Activated CD4-positive, alpha-beta memory T cell treated with anti-CD3 and anti-CD28 coated beads, Interleukin-2, amount 10 ng/mL, durations not matched to agents 7 days and 5 days (primary cell): Measurements from ENCODE around the gene DDAH2. TPM values are rescaled to one million over a fixed set of nuclear protein-coding genes. Genes with fewer than 3 reads are reported as not detected.
"Not testable (repeated sequence)": the region's sequence is repeated elsewhere in the genome, so short reads cannot be mapped to it uniquely, and the experiment has no call there.

Experiments used
- CTCF ChIA-PET: fragments of 350-600 bp; sonication (Branson Sonifier 250); formaldehyde crosslinking; loops from one replicate; lab custom pipeline; 2021; ENCODE audit warnings: antibody characterized with exemption, inconsistent platforms; lab: Charles Lee
- POLR2A ChIA-PET: fragments of 350-600 bp; sonication (Branson Sonifier 250); formaldehyde crosslinking; loops from one replicate; lab custom pipeline; 2021; ENCODE audit warnings: antibody characterized with exemption; lab: Charles Lee
- DNase-seq: peaks from one replicate; pipeline ENCODE4 v3.0.0-alpha.2; 2020
- H3K27ac Mint-ChIP-seq: one replicate; pipeline ENCODE4 v1.8.0; 2021; ENCODE audit warnings: mild to moderate bottlenecking, mixed read lengths
- H3K27me3 Mint-ChIP-seq: one replicate; pipeline ENCODE4 v1.8.0; 2021; ENCODE audit warnings: mixed read lengths
- H3K36me3 Mint-ChIP-seq: one replicate; pipeline ENCODE4 v1.8.0; 2021; ENCODE audit warnings: low read depth, mixed read lengths
- H3K4me1 Mint-ChIP-seq: one replicate; pipeline ENCODE4 v1.8.0; 2021; ENCODE audit warnings: mixed read lengths
- H3K4me3 Mint-ChIP-seq: one replicate; pipeline ENCODE4 v1.8.0; 2021; ENCODE audit warnings: mild to moderate bottlenecking, mixed read lengths
- H3K9me3 Mint-ChIP-seq: one replicate; pipeline ENCODE4 v1.8.0; 2021; ENCODE audit warnings: mixed read lengths
- total RNA-seq, 2 experiments: library from RNA; stranded (reverse); gene quantifications; one replicate each; pipeline ENCODE4 v1.2.3, GENCODE V29; 2021

DDAH2 gene
- total RNA-seq, 2 experiments from 2014 or later, result 22.1 to 23.9 TPM

GRCh38 chr6:31717499-31718222, 11.4 kb downstream of the DDAH2 start:
- ChIA-PET POLR2A (no interaction called here), CTCF (no interaction called here)
- Mint-ChIP-seq H3K4me3 (no peak overlapping the region), H3K36me3 (no peaks in the 10 kb centered on the region), H3K4me1 (peaks cover under 1% of the 10 kb centered on the region), H3K27ac (no peak overlapping the region), H3K27me3 (peaks cover 15% of the 10 kb centered on the region), H3K9me3 (no peaks in the 10 kb centered on the region)
- DNase-seq, result no peak

- ChIA-PET CTCF (interaction anchor here (1.0 kb wide), 2 partner anchors 8 to 13 kb away, joined by 3 read pairs; partner anchors contain the start of gene MPIG6B), POLR2A (interaction anchor here (1.2 to 1.7 kb wide), 5 partner anchors 13 to 25 kb away, joined by 3 to 7 read pairs (median 3); no protein-coding TSS in a partner anchor)
- no peak for DNase-seq
- no peaks in the 10 kb centered on the region for H3K36me3 Mint-ChIP-seq
- H3K4me1 Mint-ChIP-seq, result peaks cover 24% of the 10 kb centered on the region
- peaks cover 13% of the 10 kb centered on the region for H3K27me3 Mint-ChIP-seq
- H3K27ac Mint-ChIP-seq, result no peak within 1 kb of the TSS
- no peaks in the 10 kb centered on the region for H3K9me3 Mint-ChIP-seq
- H3K4me3 Mint-ChIP-seq, result no peak within 1 kb of the TSS
Observed at GRCh38 chr6:31715022-31715958, 13.8 kb downstream of the DDAH2 start, which contains the start of gene LY6G6D. TSS of gene LY6G6D (plus strand) at chr6:31715348. CDS start at chr6:31715356, 8 bp downstream.

- POLR2A ChIA-PET, result interaction anchor here (0.7 to 2.2 kb wide), 6 partner anchors 11 to 27 kb away, joined by 3 to 7 read pairs (median 3); partner anchors contain the start of gene DDAH2
- no peak overlapping the region for H3K27ac Mint-ChIP-seq
- H3K27me3 Mint-ChIP-seq, result peaks cover 13% of the 10 kb centered on the region
- peaks cover 26% of the 10 kb centered on the region for H3K4me1 Mint-ChIP-seq
- CTCF ChIA-PET, result interaction anchor here (0.7 to 1.1 kb wide), 3 partner anchors 9 to 116 kb away, joined by 3 read pairs; partner anchors contain the start of gene MPIG6B
- H3K36me3 Mint-ChIP-seq, result no peaks in the 10 kb centered on the region
- H3K9me3 Mint-ChIP-seq, result no peaks in the 10 kb centered on the region
- no peak for DNase-seq
- no peak overlapping the region for H3K4me3 Mint-ChIP-seq
Observed at GRCh38 chr6:31713991-31714684, 15.0 kb downstream of the DDAH2 start.

- Mint-ChIP-seq H3K9me3 (no peaks in the 10 kb centered on the region), H3K4me3 (no peak overlapping the region), H3K36me3 (no peaks in the 10 kb centered on the region), H3K27me3 (peaks cover 13% of the 10 kb centered on the region), H3K4me1 (peaks cover 26% of the 10 kb centered on the region), H3K27ac (no peak overlapping the region)
- CTCF ChIA-PET, result interaction anchor here (1.1 kb wide), 1 partner anchor 25 kb away, joined by 3 read pairs; no protein-coding TSS in a partner anchor
- DNase-seq, result no peak
- POLR2A ChIA-PET, result interaction anchor here (1.2 to 2.7 kb wide), 3 partner anchors 12 to 27 kb away, joined by 3 to 7 read pairs (median 6); partner anchors contain the start of genes DDAH2 and MSH5
Observed at GRCh38 chr6:31713465-31713864, 15.6 kb downstream of the DDAH2 start.

- Mint-ChIP-seq H3K27ac (no peak overlapping the region), H3K36me3 (no peaks in the 10 kb centered on the region), H3K4me3 (no peak overlapping the region), H3K4me1 (peaks cover 26% of the 10 kb centered on the region), H3K27me3 (peaks cover 13% of the 10 kb centered on the region), H3K9me3 (no peaks in the 10 kb centered on the region)
- CTCF ChIA-PET, result interaction anchor here (0.6 to 1.6 kb wide), 5 partner anchors 9 to 240 kb away, joined by 3 to 4 read pairs (median 3); partner anchors contain the start of gene ABHD16A
- POLR2A ChIA-PET, result interaction anchor here (1.8 to 2.7 kb wide), 4 partner anchors 9 to 28 kb away, joined by 6 to 9 read pairs (median 7); partner anchors contain the start of genes ABHD16A, DDAH2 and MSH5
- peak; percentile 30 for DNase-seq
Observed at GRCh38 chr6:31712296-31712695, 16.8 kb downstream of the DDAH2 start.

DNA sequence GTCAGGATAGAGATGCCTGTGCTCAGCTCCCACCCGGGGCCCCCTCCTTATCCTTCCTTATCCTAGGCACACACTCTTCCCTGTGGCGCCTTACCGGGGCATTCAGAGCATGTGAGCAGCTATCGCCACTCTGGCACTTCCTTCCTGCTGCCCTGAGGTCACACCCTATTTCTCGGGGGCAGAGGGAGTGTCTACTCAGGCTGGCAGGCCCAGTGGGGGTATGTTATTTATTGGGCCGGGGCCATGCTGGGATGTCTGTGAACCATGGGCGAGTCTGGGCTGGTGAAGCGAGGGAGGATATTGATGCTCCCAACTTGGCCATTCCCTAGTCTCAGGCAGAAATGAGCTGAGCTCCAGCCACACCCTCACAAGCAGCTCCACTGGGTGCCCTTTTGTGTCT, 17.9 kb downstream of the DDAH2 start:
- ChIA-PET POLR2A (interaction anchor here (0.6 to 2.7 kb wide), 12 partner anchors 8 to 127 kb away, joined by 3 to 9 read pairs (median 3); partner anchors contain the start of genes ABHD16A, CLIC1 and MSH5), CTCF (interaction anchor here (0.6 to 1.6 kb wide), 7 partner anchors 22 to 241 kb away, joined by 3 to 5 read pairs (median 3); partner anchors contain the start of gene VARS1)
- Mint-ChIP-seq H3K4me3 (peak overlapping the region; percentile 30), H3K9me3 (no peaks in the 10 kb centered on the region), H3K27ac (peak overlapping the region; percentile 47), H3K4me1 (peaks cover 26% of the 10 kb centered on the region), H3K27me3 (peaks cover 13% of the 10 kb centered on the region), H3K36me3 (no peaks in the 10 kb centered on the region)
- DNase-seq, result no peak

- CTCF ChIA-PET, result interaction anchor here (1.0 to 1.6 kb wide), 3 partner anchors 21 to 241 kb away, joined by 4 to 5 read pairs (median 4); no protein-coding TSS in a partner anchor
- POLR2A ChIA-PET, result interaction anchor here (0.6 to 2.7 kb wide), 12 partner anchors 8 to 128 kb away, joined by 3 to 9 read pairs (median 3); partner anchors contain the start of genes ABHD16A, CLIC1 and MSH5
- DNase-seq, result no peak
- Mint-ChIP-seq H3K4me1 (peaks cover 26% of the 10 kb centered on the region), H3K27me3 (peaks cover 13% of the 10 kb centered on the region), H3K4me3 (peak overlapping the region; percentile 30), H3K9me3 (no peaks in the 10 kb centered on the region), H3K36me3 (no peaks in the 10 kb centered on the region), H3K27ac (no peak overlapping the region)
Observed at GRCh38 chr6:31710523-31711219, 18.4 kb downstream of the DDAH2 start.

- CTCF ChIA-PET, result interaction anchor here (0.7 kb wide), 1 partner anchor 1159 kb away, joined by 3 read pairs; no protein-coding TSS in a partner anchor
- H3K4me3 Mint-ChIP-seq, H3K36me3 Mint-ChIP-seq, POLR2A ChIA-PET, DNase-seq, H3K27me3 Mint-ChIP-seq, H3K9me3 Mint-ChIP-seq, H3K27ac Mint-ChIP-seq: not testable (repeated sequence)
- peaks cover 26% of the 10 kb centered on the region for H3K4me1 Mint-ChIP-seq
Observed at GRCh38 chr6:31709157-31709556, 19.9 kb downstream of the DDAH2 start.

DNA sequence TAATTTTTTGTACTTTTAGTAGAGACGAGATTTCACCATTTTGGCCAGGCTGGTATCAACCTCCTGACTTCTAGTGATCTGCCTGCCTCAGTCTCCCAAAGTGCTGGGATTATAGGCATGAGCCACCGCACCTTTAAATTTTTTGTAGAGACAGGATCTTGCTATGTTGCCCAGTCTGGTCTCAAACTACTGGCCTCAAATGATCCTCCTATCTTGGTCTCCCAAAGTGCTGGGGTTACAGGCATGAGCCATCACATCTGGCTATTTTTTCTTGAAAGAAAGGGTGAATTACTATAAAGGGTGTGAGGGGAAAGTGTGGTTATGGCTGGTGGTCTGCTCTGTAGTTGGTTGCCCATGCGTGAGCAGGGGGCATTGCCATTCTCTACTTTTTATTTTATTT, 20.9 kb downstream of the DDAH2 start:
- H3K27ac Mint-ChIP-seq, result no peak overlapping the region
- no peaks in the 10 kb centered on the region for H3K9me3 Mint-ChIP-seq
- no peak for DNase-seq
- H3K4me3 Mint-ChIP-seq, result no peak overlapping the region
- CTCF ChIA-PET, result no interaction called here
- H3K4me1 Mint-ChIP-seq, result peaks cover 32% of the 10 kb centered on the region
- no peaks in the 10 kb centered on the region for H3K36me3 Mint-ChIP-seq
- POLR2A ChIA-PET, result no interaction called here
- peaks cover 6% of the 10 kb centered on the region for H3K27me3 Mint-ChIP-seq

DNA sequence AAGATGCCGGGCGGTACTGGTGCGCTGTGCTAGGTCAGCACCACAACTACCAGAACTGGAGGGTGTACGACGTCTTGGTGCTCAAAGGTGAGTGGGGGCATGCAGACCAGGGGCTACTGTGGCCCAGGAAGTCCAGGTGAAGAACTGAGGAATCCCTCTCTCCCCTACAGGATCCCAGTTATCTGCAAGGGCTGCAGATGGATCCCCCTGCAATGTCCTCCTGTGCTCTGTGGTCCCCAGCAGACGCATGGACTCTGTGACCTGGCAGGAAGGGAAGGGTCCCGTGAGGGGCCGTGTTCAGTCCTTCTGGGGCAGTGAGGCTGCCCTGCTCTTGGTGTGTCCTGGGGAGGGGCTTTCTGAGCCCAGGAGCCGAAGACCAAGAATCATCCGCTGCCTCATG, 21.4 kb downstream of the DDAH2 start:
- ChIA-PET POLR2A (no interaction called here), CTCF (no interaction called here)
- no peak overlapping the region for H3K27ac Mint-ChIP-seq
- no peak overlapping the region for H3K4me3 Mint-ChIP-seq
- DNase-seq, result no peak
- H3K27me3 Mint-ChIP-seq, result peaks cover 2% of the 10 kb centered on the region
- H3K9me3 Mint-ChIP-seq, result no peaks in the 10 kb centered on the region
- H3K4me1 Mint-ChIP-seq, result peaks cover 33% of the 10 kb centered on the region
- no peaks in the 10 kb centered on the region for H3K36me3 Mint-ChIP-seq

- Mint-ChIP-seq H3K9me3 (no peaks in the 10 kb centered on the region), H3K27ac (no peak within 1 kb of the TSS), H3K4me3 (no peak within 1 kb of the TSS), H3K36me3 (no peaks in the 10 kb centered on the region), H3K4me1 (peaks cover 29% of the 10 kb centered on the region), H3K27me3 (no peaks in the 10 kb centered on the region)
- no peak for DNase-seq
- ChIA-PET CTCF (interaction anchor here (1.4 kb wide), 1 partner anchor 32 kb away, joined by 3 read pairs; no protein-coding TSS in a partner anchor), POLR2A (interaction anchor here (0.6 kb wide), 1 partner anchor 121 kb away, joined by 3 read pairs; the partner anchor contains the start of gene HSPA1B)
Observed at GRCh38 chr6:31706599-31706998, 22.5 kb downstream of the DDAH2 start, which contains the start of gene LY6G6F. TSS of gene LY6G6F (plus strand) at chr6:31706866. CDS start at chr6:31706907, 41 bp downstream.
